Activated B cell treated with CpG ODN at 0.5 μM for 24 hours (primary cell): ENCODE data around the gene GCNT2. TPM values are rescaled to one million over a fixed set of nuclear protein-coding genes. Genes with fewer than 3 reads are reported as not detected.
"Not testable (repeated sequence)": the region's sequence is repeated elsewhere in the genome, so short reads cannot be mapped to it uniquely, and the experiment has no call there.

ENCODE experiments used
- ATAC-seq: fragments of 200-7000 bp; cut with Tn5 transposase; one replicate; pipeline ENCODE4 v1.10.0; 2021; ENCODE audit warnings: low read depth, mild to moderate bottlenecking, moderate library complexity
- CTCF ChIA-PET: fragments of 350-600 bp; sonication (Branson Sonifier 250); formaldehyde crosslinking; loops from one replicate; lab custom pipeline; 2021; ENCODE audit warnings: antibody characterized with exemption; lab: Charles Lee
- POLR2A ChIA-PET: fragments of 350-600 bp; sonication (Branson Sonifier 250); formaldehyde crosslinking; loops from one replicate; lab custom pipeline; 2021; ENCODE audit warnings: antibody characterized with exemption; lab: Charles Lee
- DNase-seq: peaks from one replicate; pipeline ENCODE4 v3.0.0; 2022
- H3K27ac Mint-ChIP-seq: one replicate; pipeline ENCODE4 v1.8.0; 2020; ENCODE audit warnings: mixed read lengths
- H3K27me3 Mint-ChIP-seq: one replicate; pipeline ENCODE4 v1.8.0; 2021; ENCODE audit warnings: mixed read lengths
- H3K36me3 Mint-ChIP-seq: one replicate; pipeline ENCODE4 v1.8.0; 2021; ENCODE audit warnings: low read depth, mixed read lengths
- H3K4me1 Mint-ChIP-seq: one replicate; pipeline ENCODE4 v1.8.0; 2021; ENCODE audit warnings: mixed read lengths
- H3K4me3 Mint-ChIP-seq: one replicate; pipeline ENCODE4 v1.8.0; 2020; ENCODE audit warnings: mild to moderate bottlenecking, mixed read lengths
- H3K9me3 Mint-ChIP-seq: one replicate; pipeline ENCODE4 v1.8.0; 2020; ENCODE audit warnings: mixed read lengths
- CTCF ChIP-seq: fragments of 200-600 bp; IDR thresholded peaks from one replicate; pipeline ENCODE4 v1.8.0; 2022; ENCODE audit warnings: antibody characterized with exemption, mild to moderate bottlenecking
- intact Hi-C: fragments of 100-400 bp; cut with micrococcal nuclease; formaldehyde crosslinking; loops from one replicate; pipeline ENCODE4 v1.15.1; 2024
- total RNA-seq: library from RNA; stranded (reverse); gene quantifications from 2 replicates; pipeline ENCODE4 v1.2.3, GENCODE V29; 2022

Gene GCNT2
- total RNA-seq, 1 donor from 2014 or later: 25.9 TPM

GRCh38 chr6:10487668-10488327 lies 33.4 kb upstream of the GCNT2 start:
- no peak for TF ChIP-seq CTCF
- Mint-ChIP-seq H3K36me3 (no peaks in the 10 kb centered on the region), H3K9me3 (peaks cover 6% of the 10 kb centered on the region), H3K4me3 (no peak overlapping the region), H3K4me1 (no peaks in the 10 kb centered on the region), H3K27me3 (peaks cover 3% of the 10 kb centered on the region), H3K27ac (no peak overlapping the region)
- CTCF ChIA-PET: no interaction called here
- no peak for DNase-seq
- intact Hi-C loops: no loop called here
- ATAC-seq: no peak
- POLR2A ChIA-PET: no interaction called here

GRCh38 chr6:10491463-10491862 lies 29.7 kb upstream of the GCNT2 start:
- no peak overlapping the region for H3K4me3 Mint-ChIP-seq
- TF ChIP-seq CTCF: no peak
- H3K4me1 Mint-ChIP-seq: no peaks in the 10 kb centered on the region
- peaks cover 6% of the 10 kb centered on the region for H3K9me3 Mint-ChIP-seq
- POLR2A ChIA-PET: interaction anchor here (0.6 kb wide), 1 partner anchor 203 kb away, joined by 4 read pairs; the partner anchor contains the start of gene PAK1IP1
- DNase-seq: no peak
- CTCF ChIA-PET: interaction anchor here (1.4 kb wide), 1 partner anchor 13 kb away, joined by 6 read pairs; no protein-coding TSS in a partner anchor
- H3K27me3 Mint-ChIP-seq: peaks cover 6% of the 10 kb centered on the region
- H3K36me3 Mint-ChIP-seq: no peaks in the 10 kb centered on the region
- H3K27ac Mint-ChIP-seq: no peak overlapping the region
- intact Hi-C loops: no loop called here
- no peak for ATAC-seq

- peaks cover 11% of the 10 kb centered on the region for H3K27me3 Mint-ChIP-seq
- H3K4me3 Mint-ChIP-seq, DNase-seq, H3K27ac Mint-ChIP-seq, ATAC-seq, H3K36me3 Mint-ChIP-seq, H3K4me1 Mint-ChIP-seq, intact Hi-C loops, H3K9me3 Mint-ChIP-seq: not testable (repeated sequence)
- ChIA-PET CTCF (interaction anchor here (1.4 kb wide), 1 partner anchor 13 kb away, joined by 6 read pairs; no protein-coding TSS in a partner anchor), POLR2A (interaction anchor here (0.6 kb wide), 1 partner anchor 203 kb away, joined by 4 read pairs; the partner anchor contains the start of gene PAK1IP1)
Measured at GRCh38 chr6:10491905-10492304, 29.2 kb upstream of the GCNT2 start.

GRCh38 chr6:10495029-10495428 lies 26.1 kb upstream of the GCNT2 start:
- intact Hi-C loops: no loop called here
- no peak overlapping the region for H3K27ac Mint-ChIP-seq
- H3K36me3 Mint-ChIP-seq: no peaks in the 10 kb centered on the region
- POLR2A ChIA-PET: no interaction called here
- TF ChIP-seq CTCF: no peak
- no peak overlapping the region for H3K4me3 Mint-ChIP-seq
- no peak for DNase-seq
- H3K4me1 Mint-ChIP-seq: no peaks in the 10 kb centered on the region
- no peak for ATAC-seq
- CTCF ChIA-PET: no interaction called here
- H3K27me3 Mint-ChIP-seq: peaks cover 21% of the 10 kb centered on the region
- peaks cover 4% of the 10 kb centered on the region for H3K9me3 Mint-ChIP-seq

GRCh38 chr6:10505529-10505928 lies 15.6 kb upstream of the GCNT2 start:
- no peaks in the 10 kb centered on the region for H3K36me3 Mint-ChIP-seq
- POLR2A ChIA-PET: no interaction called here
- H3K27me3 Mint-ChIP-seq: peaks cover 6% of the 10 kb centered on the region
- H3K4me1 Mint-ChIP-seq: peaks cover 3% of the 10 kb centered on the region
- no peak for TF ChIP-seq CTCF
- no peak overlapping the region for H3K4me3 Mint-ChIP-seq
- intact Hi-C loops: no loop called here
- CTCF ChIA-PET: no interaction called here
- DNase-seq (no peak), ATAC-seq (no peak)
- no peaks in the 10 kb centered on the region for H3K9me3 Mint-ChIP-seq
- H3K27ac Mint-ChIP-seq: no peak overlapping the region
